GM13977 (cell line): ENCODE measurements around the gene SOS2.

Experiments used
- DNase-seq: peaks from one replicate; pipeline ENCODE4 v3.0.0; 2012; ENCODE audit warnings: low spot score
- CTCF ChIP-seq: IDR thresholded peaks from 2 replicates; pipeline ENCODE4 v1.5.1; 2012; ENCODE audit warnings: mild to moderate bottlenecking, control low read depth; ENCODE audit not compliant: insufficient read depth; ENCODE audit errors: extremely low read depth, missing control alignments
- in situ Hi-C: fragments of 300-500 bp; cut with MboI; formaldehyde crosslinking; loops from one replicate; pipeline ENCODE4 v1.12.0; 2022; ENCODE audit warnings: low sequenced_read_pairs, low pct_unique_long_range_greater_than_20kb, mixed read lengths, inconsistent platforms; ENCODE audit not compliant: unreplicated experiment

SOS2 gene

GRCh38 chr14:50088117-50088515 lies 143.3 kb downstream of the SOS2 start:
- in situ Hi-C loops: loop anchor here (10.0 kb wide), 1 partner anchor 223 kb away; no protein-coding TSS in a partner anchor
- no peak for DNase-seq
- no peak for TF ChIP-seq CTCF

- DNase-seq: no peak
- in situ Hi-C loops: loop anchor here (10.0 kb wide), 1 partner anchor 223 kb away; no protein-coding TSS in a partner anchor
- TF ChIP-seq CTCF: no peak
Measured at GRCh38 chr14:50087341-50088116, 143.8 kb downstream of the SOS2 start.

- DNase-seq: no peak
- in situ Hi-C loops: loop anchor here (10.0 kb wide), 1 partner anchor 222 kb away; no protein-coding TSS in a partner anchor
- TF ChIP-seq CTCF: no peak
Measured at GRCh38 chr14:50086321-50086711, 145.1 kb downstream of the SOS2 start.

- DNase-seq: peak; percentile 70
- no peak for TF ChIP-seq CTCF
- in situ Hi-C loops: loop anchor here (10.0 kb wide), 1 partner anchor 221 kb away; no protein-coding TSS in a partner anchor
Measured at GRCh38 chr14:50085570-50086320, 145.6 kb downstream of the SOS2 start.

GRCh38 chr14:50084666-50085065 lies 146.7 kb downstream of the SOS2 start:
- no peak for TF ChIP-seq CTCF
- DNase-seq: no peak
- in situ Hi-C loops: loop anchor here (10.0 kb wide), 1 partner anchor 220 kb away; no protein-coding TSS in a partner anchor

GRCh38 chr14:50083467-50084337 lies 147.7 kb downstream of the SOS2 start:
- no peak for TF ChIP-seq CTCF
- in situ Hi-C loops: loop anchor here (10.0 kb wide), 1 partner anchor 219 kb away; no protein-coding TSS in a partner anchor
- DNase-seq: no peak
